Astrocyte of the hippocampus (primary cell): ENCODE data around the gene NAA20.

ENCODE experiments used
- DNase-seq: peaks from one replicate; pipeline ENCODE4 v3.0.0; 2011; ENCODE audit warnings: low read depth, low spot score

NAA20 gene

DNA sequence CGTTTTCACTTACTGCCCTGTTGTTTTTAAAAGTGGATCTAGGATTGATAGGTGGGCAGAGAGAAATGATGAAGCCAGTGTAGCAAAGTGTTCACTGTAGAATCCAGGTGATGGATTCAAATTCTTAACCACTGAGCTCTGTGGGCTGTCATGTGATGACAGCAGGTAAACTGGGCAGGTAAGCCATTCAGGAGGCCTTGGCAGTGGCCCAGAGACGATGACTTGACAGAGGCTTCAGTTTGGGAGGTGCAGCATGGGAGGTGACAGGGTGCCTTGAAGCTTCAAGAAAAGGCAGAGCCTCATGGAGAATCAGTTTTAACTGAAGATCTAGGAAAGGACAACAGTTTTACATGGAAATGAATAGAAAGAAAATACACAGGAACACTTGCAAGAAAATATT is 2.0 kb downstream of the NAA20 start:
- DNase-seq: no peak

DNA sequence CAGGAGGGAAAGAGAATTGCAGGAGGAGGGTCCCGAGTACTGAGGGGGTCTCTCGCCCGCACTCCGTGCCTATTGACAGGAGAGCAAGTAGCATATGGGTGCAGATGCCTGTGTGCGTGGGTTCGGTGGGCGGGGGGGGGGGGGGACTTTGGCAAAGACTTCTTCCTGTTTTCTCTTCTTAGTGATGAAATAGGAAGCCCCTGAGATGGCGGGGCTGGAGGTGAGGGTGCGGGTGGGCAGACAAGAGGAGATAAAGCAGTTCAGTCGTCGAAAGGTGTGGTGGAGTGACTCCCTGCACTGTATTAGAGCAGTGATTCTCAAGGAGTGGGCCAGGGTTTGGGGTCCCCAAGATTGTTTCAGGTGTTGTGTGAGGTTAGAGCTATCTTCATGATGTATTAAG is 3.7 kb downstream of the NAA20 start:
- DNase-seq: no peak

DNA sequence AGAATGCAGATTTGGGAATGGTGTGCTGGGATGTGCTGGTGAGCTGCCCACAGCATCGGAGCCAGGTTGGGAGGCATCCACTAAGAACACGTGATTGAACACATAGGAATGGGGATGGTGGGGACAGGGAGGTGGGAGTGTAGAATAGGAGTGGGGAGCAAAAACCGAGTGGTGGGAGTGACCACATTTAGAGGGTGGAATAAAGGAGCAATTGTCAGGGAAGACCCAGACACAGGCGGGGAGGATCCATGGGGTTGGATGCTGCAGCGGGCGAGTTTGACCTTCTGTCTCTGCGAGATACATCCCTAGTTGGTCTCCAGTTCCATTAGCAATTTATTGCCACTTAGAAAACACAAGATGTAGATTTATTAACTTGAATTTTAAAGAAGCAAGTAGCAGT is 4.7 kb downstream of the NAA20 start:
- no peak for DNase-seq

DNA sequence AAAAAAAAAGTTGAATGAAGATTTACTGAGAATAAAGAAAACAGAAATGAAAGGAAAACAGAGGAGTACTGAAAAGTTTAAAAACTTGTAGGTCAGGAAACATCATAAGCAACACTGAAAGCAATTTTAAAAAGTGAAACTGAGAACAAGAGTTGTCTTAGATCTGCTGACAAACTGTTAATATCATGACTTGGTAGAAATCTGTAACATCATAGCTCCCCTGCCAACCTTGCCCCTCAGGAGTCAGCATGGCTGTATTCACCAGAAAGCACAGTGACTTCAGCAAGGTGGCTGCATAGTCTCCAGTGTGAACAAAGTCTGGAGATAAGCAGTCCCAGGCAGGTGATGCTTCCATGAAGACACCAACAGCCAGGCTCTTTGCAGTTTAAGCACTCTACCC is 5.3 kb downstream of the NAA20 start:
- DNase-seq: no peak

DNA sequence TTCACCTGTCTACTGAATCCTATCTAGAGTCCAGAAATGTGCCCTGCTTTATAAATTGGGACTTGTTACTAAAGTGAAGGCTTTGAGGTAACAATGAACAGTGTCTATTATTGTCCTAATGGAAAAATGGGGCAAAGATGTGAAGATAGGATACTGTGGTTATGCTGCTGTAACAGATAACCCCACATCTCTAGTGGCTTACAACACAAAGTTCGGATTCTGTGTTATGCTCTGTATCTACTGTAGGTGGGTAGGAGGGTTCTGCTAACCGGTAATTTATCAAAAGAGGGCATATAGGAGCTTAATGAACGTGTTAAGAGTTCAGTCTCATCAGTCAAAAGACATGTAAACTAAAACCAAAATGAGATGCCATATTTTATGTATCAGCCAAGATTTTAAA is 6.2 kb downstream of the NAA20 start:
- no peak for DNase-seq

DNA sequence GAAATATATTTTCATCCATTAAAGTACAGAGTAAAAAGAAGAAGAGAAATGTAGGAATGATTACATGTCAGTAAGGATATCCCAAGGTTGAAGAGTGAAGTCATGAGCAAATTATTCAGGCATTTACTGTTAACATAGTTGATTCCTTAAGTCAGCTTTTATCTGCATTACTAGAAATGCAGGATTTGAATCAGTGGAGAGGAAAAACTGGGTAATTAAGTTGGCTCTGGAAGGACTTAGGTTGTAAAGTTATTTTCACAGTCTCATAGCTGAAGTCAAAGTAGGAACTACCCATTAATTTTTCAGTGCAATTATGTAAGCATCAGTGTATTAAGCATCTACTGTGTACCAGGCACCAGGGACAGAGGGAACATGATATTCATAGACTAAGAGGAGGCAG is 7.8 kb downstream of the NAA20 start:
- peak; percentile 52 for DNase-seq

DNA sequence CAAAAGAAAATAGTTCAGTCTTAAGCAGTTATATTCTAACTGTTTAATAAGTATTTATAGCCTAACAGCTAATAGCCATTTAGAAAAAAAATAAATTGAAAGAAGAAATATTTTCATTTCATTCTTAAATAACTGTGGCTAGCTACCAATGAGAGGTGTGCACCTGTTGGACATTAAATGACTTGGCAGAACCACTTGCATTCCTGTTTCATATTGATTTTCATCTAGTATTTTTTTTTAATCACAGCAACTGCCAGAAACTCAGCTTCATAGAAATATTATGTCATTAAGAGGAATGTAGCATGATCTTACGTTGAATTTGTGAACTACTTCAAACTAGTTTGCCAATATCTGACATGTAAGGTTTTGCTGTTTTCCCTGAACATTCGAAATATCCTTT is 10.1 kb downstream of the NAA20 start:
- DNase-seq: no peak

DNA sequence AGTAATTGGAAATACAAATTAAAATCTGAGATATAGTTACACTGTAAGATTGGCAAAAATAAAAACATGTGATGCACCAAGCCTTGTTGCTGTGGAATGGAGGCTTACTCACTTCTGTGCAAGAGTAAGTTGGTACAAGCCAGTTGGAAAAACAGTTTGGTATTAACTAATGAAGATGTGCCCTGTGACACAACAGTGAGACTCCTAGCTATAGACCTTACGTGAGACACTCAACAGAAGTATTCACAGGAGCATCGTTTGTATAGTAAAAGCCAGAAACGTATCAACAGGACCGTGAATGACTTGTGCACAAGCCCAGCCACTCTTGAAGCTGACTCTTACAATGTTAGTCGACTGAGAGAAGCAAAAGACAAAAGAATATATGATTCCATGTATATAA is 14.6 kb downstream of the NAA20 start:
- DNase-seq: no peak

DNA sequence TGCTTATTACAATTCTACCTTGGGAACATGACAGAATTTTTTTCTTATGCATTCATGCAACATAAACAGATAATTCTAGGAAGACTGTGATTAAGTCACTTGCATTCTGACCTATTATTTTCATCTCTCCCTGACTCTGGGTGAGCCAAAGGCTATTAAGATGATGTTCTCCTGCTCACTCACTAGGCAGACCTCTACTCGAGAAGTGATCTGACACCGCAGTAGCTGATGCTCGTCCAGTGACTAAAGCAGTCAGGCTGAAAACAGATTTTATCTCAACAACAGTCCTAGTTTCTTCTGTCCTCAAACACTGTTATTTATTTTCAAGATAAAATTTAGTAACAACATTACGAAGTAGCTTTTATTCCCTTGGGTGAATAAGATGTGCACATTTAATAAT is 17.3 kb downstream of the NAA20 start:
- no peak for DNase-seq

DNA sequence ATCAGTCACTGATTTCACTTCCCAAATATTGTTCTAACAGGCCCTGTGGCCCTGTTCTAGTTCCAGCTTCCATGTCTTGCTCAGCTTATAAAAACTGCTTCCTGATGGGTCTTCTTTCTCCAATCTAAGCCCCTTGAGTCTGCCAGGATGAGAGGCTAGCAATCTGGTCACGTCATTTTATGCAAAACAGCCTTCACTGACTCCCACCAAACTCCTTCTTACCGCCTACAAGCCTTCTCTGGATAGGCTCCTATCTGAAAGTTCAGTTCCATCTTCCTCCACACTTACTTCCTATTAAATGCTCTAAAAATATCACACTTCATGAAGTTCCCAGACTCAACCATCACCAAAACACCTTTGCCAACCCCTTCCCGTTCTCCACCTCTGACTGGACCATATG is 19.6 kb downstream of the NAA20 start:
- DNase-seq: no peak

DNA sequence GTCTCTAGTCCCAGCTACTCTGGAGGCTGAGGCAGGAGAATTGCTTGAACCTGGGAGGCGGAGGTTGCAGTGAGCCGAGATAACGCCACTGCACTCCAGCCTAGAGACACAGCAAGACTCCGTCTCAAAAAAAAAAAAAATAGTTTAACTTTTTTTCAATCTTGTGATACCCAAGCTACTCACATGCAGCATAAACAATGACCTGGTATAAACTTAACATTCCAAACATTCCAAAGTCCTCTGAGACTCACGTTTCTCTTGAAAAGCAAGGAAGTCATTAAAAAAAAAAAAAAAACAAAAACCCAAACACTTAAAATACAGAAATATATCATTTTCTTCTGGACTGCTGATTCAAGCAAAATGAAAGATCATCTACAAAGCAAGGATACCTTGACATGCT is 20.8 kb downstream of the NAA20 start:
- DNase-seq: peak; percentile 47

DNA sequence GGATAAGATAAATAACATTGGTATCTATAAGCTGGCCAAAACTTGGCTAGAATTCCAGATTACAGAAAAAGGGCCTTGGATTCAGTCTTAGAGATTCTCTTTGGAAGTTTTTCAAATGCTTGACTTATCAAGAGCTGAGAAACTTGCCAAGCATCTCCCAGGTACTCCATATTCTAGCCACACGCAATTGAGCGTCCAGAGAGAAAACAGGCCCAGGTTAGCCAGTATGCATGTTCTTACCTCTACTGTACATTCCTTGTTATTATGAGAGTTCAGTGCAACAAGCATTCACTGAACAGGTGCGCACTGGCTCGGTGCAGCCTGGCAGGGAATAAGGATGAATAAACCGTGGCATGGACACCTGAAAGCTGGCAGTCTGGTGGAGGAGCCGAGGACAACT is 21.4 kb downstream of the NAA20 start:
- DNase-seq: no peak

DNA sequence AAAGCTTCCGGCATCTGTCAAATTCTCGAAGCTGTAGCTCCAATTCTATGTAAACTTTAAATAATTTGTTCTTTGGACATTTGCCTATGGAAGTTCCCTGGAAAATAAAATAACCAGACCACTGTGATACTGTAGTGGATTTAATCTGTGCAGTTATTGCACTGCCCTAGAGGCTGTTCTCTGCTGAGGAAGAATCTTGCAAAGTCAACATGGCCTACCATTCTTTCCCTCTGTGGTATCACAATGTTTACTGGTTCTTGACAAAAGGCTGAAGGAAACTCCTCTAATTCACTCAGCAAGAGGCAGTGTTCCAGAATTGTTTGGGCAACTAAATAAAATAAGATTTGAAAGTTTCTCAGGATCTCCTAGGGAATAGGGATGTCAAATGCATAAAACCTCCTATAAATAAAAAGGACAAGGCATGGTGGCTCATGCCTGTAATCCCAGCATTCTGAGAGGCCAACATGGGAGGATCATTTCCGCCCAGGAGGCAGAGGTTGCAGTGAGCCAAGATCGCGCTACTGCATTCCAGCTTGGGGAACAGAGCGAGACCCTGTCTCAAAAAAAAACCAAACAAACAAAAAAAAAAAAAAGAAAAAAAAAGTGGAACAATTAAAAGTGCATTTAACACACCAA is 22.7 kb downstream of the NAA20 start:
- DNase-seq: no peak

DNA sequence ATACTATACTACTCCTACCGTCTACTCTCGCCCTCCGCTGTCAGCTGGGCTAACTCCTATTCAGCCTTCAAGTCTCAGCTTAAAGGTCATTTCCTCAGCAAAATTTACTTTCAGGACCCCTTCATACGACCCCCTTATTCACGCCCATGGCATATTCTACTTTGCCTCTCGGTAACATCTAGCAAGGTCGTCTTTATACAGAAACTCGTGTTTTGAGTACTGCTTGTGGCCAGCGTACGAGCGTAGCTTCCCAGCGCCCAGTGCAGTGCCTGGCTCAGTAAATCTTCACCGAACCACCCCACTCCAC is 34.6 kb downstream of the NAA20 start:
- no peak for DNase-seq

DNA sequence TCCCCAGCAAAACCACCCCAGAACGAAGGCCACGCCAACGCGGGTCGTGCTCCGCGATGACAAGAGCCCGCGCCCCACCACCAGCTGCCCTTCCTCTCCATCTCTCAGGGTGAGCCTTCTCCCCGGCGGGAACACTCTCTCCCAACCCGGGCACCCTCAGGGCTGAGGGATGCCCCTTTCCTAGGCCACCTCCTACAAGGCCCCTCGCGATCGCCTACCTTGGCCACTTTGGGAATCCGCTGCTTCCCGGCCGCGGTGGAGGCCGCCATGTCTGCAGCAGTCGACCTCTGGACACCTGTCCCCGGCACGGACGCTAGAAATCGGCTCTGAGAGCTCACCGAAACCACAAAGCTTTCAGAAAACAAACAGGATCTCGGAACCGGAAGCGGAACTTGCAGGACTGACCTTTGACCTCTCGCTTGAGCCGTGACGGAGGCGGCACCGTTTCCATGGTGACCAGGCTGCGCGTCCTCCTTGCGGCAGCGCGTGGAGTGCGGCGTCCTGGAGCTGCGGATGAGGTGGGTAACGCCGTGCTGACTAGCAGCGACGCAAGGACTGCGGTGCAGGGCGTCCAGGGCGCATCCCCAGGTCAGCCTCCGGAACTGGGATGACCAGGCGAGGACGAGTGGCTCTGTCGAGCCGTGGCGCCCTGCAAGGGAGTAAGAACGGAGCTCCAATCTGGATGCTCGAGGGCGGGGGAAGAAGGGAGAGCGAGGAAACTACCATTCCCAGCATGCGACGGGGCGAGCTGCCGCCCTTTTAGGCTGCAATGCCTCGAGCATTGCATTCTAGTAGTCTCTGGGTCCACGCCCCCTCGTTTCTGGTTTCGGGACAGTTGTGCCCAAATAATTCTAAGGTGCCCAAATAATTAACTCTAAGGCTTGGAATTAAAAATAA is 35.2 kb downstream of the NAA20 start, which contains the start of the genes CFAP61 and CRNKL1:
CFAP61 (plus strand) TSS at position 459 of the 897 bp plus-strand sequence. CDS start 4,122 bp downstream, outside the sequence.
CRNKL1 (minus strand) TSS at position 393 of the 897 bp plus-strand sequence; CDS start at position 269, 124 bp downstream.
- peak; percentile 98 for DNase-seq

DNA sequence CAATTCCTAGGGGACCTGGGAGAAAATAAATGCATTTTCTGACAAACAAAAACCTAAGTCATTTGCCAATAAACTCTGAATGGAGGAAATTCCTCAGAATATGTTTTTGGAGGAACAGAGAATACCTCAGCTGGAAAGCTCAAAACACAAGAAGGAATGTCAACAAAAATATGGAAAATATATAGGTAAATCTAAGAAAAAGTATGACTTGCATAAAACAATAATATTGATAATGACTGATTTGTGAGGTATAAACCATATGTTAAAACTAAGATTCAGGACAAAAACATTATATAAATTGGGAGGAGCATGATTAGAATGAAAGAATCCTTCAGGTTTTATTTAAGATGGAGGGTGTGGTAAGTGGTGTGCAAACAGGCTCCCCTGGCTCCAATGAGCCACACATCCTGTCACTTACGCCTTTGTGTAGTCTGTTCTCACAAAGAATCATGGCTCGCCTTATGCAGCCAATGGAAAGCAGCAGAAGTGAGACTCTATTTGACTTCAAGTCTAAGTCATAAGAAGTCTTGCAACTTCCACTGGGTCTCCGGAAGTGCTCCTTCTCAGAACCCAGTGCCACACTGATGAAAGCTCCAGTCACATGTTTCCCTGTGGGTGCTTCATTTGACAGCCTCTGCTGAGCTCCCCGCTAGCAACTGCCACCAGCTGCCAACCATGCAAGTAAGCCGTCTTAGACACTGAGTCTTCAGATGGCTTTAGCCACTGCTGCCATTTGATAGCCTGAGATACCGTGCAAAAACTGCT is 43.3 kb downstream of the NAA20 start:
- DNase-seq: no peak

DNA sequence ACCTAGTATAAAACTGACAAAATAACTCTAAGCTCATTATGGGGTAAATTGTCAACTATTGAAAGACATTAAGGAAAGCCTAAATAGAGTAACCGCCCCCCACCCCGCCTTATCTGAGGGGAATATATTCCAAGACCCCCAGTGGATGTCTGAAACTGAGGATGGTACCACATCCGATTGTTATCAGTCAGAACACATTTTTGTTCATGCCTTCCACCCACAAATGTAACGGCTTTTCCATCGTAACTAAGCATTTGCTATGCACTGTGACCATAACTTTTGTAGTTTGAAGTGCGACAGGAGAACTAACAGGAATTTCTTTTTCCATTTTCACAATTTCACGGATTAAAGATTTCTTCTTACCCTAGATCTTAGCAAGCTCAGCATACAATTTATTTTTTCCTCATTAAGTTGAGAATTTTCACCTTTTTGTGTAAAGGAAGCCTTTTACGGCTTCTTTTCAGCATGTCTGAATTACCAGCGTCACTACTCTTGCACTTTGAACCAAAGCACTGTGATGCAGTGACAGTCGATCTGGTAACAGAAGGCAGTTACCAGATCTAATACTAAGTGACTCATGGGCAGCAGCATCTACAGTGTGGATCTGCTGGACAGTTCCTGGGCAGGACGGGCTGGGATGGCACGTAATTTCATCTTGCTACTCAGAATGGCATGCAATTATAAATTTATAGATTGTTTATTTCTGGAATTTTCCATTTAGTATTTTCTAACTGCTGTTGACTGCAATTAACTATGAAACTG is 47.0 kb downstream of the NAA20 start:
- no peak for DNase-seq

DNA sequence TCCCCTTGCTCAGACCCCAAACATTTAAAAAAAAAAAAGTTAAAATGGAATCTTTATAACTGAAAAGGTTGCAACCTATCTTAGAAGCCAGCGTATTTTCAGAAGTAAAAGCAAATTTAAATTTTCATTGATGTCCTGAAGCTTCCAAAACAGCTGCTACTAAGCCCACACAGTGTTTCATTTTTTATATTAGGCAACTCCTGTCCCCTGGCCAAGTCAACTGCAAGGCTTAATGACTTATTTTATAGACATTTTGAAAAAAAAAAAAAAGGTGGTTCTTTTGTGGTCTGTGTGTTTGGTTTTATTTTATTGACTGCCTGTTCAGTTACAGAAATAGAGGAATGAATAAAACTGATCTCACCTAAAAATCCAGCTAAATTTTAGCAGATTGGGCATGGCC is 48.2 kb downstream of the NAA20 start:
- no peak for DNase-seq

DNA sequence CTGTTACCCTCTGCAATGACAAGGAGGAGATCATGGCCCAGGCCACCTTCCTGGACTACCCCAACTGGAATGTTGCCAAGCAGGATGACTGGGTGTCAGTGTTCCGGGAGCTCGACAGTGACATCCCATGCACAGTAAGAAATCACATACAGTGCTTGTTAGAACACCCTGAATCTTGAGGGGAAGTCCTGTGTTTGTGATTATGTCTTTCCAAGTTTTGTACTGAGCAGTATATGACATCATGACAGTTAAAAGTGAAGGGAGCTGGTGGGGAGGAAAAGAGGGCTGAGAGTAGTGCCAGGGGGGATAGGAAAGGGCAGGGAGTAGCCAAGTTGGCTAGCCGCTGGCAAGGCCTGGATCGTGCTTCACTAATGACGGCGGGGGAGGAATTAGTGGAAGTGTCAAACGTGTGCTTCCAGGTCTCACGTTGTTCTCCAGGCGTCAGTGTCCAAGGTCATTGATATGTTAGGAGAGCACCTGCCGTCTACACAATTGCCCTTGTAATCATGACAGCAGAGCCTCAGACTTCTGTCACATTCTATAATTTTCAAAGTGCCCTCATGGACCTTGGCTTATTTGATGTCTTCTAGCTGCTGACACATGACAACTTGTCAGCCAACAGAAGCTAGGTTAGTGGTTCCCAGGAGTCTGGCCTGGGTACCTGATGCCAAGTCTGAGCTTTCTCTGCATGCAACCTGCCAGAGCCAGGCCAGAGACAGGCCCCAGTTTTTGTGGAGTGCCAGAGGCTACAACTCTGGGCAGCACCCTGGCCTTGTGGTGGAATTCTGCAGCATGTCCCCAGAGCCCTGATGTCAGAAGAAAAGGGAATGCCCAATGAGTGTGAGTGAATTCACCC is 53.9 kb downstream of the NAA20 start:
- DNase-seq: no peak

DNA sequence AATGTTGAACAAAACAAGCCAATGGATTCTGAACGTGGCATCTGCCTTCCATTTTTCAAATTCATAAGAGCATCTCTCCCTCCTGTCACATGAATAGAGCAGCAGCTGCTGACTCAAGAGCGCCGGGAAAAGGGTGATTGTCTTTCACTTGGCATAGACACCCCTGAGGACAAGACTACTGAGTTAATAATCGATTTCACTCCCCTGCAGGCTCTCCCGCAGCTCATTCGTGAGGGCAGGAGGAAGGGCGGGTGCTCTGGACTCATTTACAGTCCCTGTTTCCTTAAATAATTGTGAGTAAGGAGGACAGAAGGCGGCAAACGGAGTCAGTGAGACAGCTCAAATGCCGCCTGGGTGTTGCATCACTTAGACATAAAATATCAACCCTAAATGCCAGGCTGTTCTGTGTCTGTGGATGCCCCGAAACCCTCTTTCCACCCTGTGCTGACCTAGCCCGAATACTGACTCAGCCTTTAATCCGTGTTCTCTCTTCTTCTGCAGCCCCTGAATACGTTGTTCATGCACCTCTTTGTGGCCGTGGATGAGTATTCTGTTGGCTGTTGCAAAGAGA is 56.7 kb downstream of the NAA20 start:
- DNase-seq: no peak
